Measurements from ENCODE around the gene CACNA1G. TPM values are rescaled to one million over a fixed set of nuclear protein-coding genes. Genes with fewer than 3 reads are reported as not detected.

The CACNA1G gene
- total RNA-seq, 2 donors from 2014 or later = 0.84 to 1.1 TPM

DNA sequence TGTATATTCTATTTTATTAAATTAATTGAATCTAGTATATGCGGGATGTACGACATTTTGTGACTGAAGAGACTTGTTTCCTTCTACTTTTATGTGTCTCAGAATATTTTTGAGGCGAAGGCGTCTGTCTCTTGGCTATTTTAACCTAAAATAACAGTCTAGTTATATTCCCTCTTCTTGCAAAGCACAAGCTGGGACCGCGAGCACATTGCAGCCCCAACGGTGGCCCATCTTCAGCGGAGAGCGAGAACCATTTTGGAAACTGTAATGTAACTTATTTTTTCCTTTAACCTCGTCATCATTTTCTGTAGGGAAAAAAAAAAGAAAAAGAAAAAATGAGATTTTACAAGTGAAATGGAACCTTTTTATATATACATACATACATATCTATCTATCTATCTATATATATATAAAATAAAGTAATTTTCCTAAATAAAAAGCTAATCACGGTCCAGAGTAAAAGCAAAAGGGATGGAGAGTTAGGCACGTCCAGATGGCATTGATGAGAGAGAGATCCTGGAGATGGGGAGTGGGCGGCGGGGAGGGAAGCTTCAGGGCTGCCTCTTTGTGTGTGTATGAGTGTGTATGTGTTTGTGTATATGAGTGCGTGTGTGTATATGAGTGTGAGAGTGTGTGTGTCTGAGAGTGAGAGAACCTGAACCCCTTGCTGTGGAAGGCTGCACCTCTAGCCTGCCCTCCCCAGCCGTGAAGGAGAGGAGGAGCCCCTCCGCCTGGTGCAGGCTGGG is 66.7 kb downstream of the CACNA1G start:
- peaks cover 6% of the 10 kb centered on the region for H3K4me1 ChIP-seq (ENCODE audit: control insufficient read depth, insufficient read depth, low read length)
- H3K4me1 Mint-ChIP-seq = peaks cover 22% of the 10 kb centered on the region

DNA sequence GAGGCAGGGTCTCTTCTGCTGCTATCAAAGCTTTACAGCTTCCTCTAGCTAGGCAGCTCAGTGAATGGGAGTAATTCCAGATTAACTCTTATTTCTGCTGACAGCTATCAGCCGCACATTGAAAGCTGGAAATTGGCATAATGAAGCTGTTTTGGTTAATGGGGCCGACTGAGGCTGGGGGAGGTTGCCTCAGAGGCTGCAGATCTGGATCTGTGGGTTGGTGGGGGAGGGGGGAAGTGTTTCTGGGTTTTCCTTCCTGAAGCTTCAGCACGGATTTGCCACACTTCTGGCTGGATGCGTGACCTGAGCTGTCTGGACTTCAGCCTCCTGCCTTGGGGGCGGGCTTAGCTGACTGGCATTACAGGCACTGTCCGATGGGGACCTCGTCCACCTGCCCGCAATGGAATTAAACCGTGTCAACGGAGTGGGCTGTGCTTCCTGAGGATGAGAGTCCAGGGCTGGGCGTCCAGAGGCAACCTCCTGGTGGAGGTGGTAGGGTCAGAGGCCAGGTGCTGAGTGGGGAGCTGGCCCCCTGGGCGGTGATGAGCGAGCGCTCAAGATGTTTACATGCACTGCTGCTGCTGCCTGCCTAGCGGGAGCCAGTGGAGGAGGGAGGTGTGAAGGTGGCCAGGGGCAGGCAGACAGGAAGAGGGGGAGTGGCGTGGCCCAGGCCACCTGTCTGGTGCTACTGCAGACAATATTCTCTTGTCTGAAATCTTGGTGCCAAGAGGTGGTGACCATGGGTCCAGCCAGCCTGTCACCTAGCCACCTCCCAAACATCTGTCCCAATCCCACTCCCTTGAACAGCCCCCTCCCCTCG is 67.5 kb downstream of the CACNA1G start:
- H3K9me3 Mint-ChIP-seq = no peaks in the 10 kb centered on the region
- no peak overlapping the region for H3K9ac ChIP-seq (ENCODE audit: extremely low read depth, low read length, poor library complexity, severe bottlenecking)
- H3K36me3 ChIP-seq (ENCODE audit: control insufficient read depth, insufficient read depth, low read length) = no peaks in the 10 kb centered on the region
- no peak overlapping the region for H3K27ac Mint-ChIP-seq
- H3K36me3 Mint-ChIP-seq (ENCODE audit: low read depth) = no peaks in the 10 kb centered on the region
- peaks cover 6% of the 10 kb centered on the region for H3K4me1 ChIP-seq (ENCODE audit: control insufficient read depth, insufficient read depth, low read length)
- peak; percentile 89 for DNase-seq
- TF ChIP-seq, protein P1, sequence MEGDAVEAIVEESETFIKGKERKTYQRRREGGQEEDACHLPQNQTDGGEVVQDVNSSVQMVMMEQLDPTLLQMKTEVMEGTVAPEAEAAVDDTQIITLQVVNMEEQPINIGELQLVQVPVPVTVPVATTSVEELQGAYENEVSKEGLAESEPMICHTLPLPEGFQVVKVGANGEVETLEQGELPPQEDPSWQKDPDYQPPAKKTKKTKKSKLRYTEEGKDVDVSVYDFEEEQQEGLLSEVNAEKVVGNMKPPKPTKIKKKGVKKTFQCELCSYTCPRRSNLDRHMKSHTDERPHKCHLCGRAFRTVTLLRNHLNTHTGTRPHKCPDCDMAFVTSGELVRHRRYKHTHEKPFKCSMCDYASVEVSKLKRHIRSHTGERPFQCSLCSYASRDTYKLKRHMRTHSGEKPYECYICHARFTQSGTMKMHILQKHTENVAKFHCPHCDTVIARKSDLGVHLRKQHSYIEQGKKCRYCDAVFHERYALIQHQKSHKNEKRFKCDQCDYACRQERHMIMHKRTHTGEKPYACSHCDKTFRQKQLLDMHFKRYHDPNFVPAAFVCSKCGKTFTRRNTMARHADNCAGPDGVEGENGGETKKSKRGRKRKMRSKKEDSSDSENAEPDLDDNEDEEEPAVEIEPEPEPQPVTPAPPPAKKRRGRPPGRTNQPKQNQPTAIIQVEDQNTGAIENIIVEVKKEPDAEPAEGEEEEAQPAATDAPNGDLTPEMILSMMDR (conservative IDR thresholded peaks at IDR 0.05) = peak; percentile 34
- peaks cover 16% of the 10 kb centered on the region for H3K27me3 ChIP-seq (ENCODE audit: control insufficient read depth, insufficient read depth, low read length, poor library complexity, severe bottlenecking)
- H3K4me1 Mint-ChIP-seq = peaks cover 22% of the 10 kb centered on the region
- peak overlapping the region; percentile 41 for H3K4me3 Mint-ChIP-seq
- H3K9me3 ChIP-seq (ENCODE audit: control insufficient read depth, low read length) = no peaks in the 10 kb centered on the region
- no peak overlapping the region for H3K27ac ChIP-seq (ENCODE audit: low read depth, low read length)
- H3K27me3 Mint-ChIP-seq (ENCODE audit: insufficient read depth) = peaks cover 15% of the 10 kb centered on the region
- WGBS, 2 experiments (ENCODE audit: insufficient coverage in 1 of 2, insufficient read length in 1 of 2) = 14 to 23% methylated on average over 13 to 17 of the region's 17 CpGs
- H3K4me3 ChIP-seq (ENCODE audit: low read length) = peak overlapping the region; percentile 34

More for the DNA sequence above, 66.7 kb downstream of the CACNA1G start:
- WGBS, 2 experiments (ENCODE audit: insufficient coverage in 1 of 2, insufficient read length in 1 of 2) = 76 to 92% methylated on average over 3 to 16 of the region's 17 CpGs
- no peaks in the 10 kb centered on the region for H3K9me3 Mint-ChIP-seq
- no peaks in the 10 kb centered on the region for H3K36me3 ChIP-seq (ENCODE audit: control insufficient read depth, insufficient read depth, low read length)
- no peaks in the 10 kb centered on the region for H3K36me3 Mint-ChIP-seq (ENCODE audit: low read depth)
- peaks cover 8% of the 10 kb centered on the region for H3K27me3 ChIP-seq (ENCODE audit: control insufficient read depth, insufficient read depth, low read length, poor library complexity, severe bottlenecking)
- DNase-seq = no peak
- no peaks in the 10 kb centered on the region for H3K9me3 ChIP-seq (ENCODE audit: control insufficient read depth, low read length)
- peaks cover 7% of the 10 kb centered on the region for H3K27me3 Mint-ChIP-seq (ENCODE audit: insufficient read depth)
- no peak overlapping the region for H3K4me3 ChIP-seq (ENCODE audit: low read length)
- H3K9ac ChIP-seq (ENCODE audit: extremely low read depth, low read length, poor library complexity, severe bottlenecking) = no peak overlapping the region
- H3K27ac ChIP-seq (ENCODE audit: low read depth, low read length) = no peak overlapping the region
- TF ChIP-seq, protein P1 (conservative IDR thresholded peaks at IDR 0.05) = no peak
- no peak overlapping the region for H3K27ac Mint-ChIP-seq
- no peak overlapping the region for H3K4me3 Mint-ChIP-seq

DNA sequence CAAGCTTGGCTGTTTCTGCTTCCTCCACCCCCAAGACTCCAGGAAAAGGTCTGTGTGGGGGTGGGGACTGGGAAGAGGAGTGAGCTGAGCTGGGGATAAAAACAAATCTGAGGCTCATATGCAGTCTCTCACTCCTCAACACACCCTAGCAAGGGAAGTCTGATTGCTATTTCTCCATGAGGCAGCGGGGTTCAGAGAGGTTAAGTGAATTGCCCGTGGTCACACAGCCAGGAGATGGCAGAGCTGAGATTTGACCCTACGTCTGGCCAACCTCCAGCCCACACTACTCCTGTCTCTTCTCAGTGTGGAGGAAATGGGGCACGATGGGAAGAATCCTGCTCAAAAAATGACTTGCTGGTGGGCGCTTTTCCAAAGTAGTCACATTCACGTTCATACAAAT is 69.4 kb downstream of the CACNA1G start:
- peaks cover 31% of the 10 kb centered on the region for H3K27me3 Mint-ChIP-seq (ENCODE audit: insufficient read depth)
- H3K9ac ChIP-seq (ENCODE audit: extremely low read depth, low read length, poor library complexity, severe bottlenecking) = no peak overlapping the region
- no peak overlapping the region for H3K27ac ChIP-seq (ENCODE audit: low read depth, low read length)
- peaks cover 6% of the 10 kb centered on the region for H3K4me1 ChIP-seq (ENCODE audit: control insufficient read depth, insufficient read depth, low read length)
- 78 to 92% methylated on average over 4 to 6 of the region's 6 CpGs for WGBS, 2 experiments (ENCODE audit: insufficient coverage in 1 of 2, insufficient read length in 1 of 2)
- peaks cover 22% of the 10 kb centered on the region for H3K4me1 Mint-ChIP-seq
- no peak overlapping the region for H3K4me3 Mint-ChIP-seq
- DNase-seq = no peak
- H3K27ac Mint-ChIP-seq = no peak overlapping the region
- peaks cover 35% of the 10 kb centered on the region for H3K27me3 ChIP-seq (ENCODE audit: control insufficient read depth, insufficient read depth, low read length, poor library complexity, severe bottlenecking)
- no peaks in the 10 kb centered on the region for H3K9me3 ChIP-seq (ENCODE audit: control insufficient read depth, low read length)
- TF ChIP-seq, protein P1 (conservative IDR thresholded peaks at IDR 0.05) = no peak
- H3K9me3 Mint-ChIP-seq = no peaks in the 10 kb centered on the region
- H3K36me3 ChIP-seq (ENCODE audit: control insufficient read depth, insufficient read depth, low read length) = no peaks in the 10 kb centered on the region
- H3K4me3 ChIP-seq (ENCODE audit: low read length) = no peak overlapping the region
- no peaks in the 10 kb centered on the region for H3K36me3 Mint-ChIP-seq (ENCODE audit: low read depth)

Data from endodermal cell (in vitro differentiated cells).